Trophoblast cell (in vitro differentiated cells and primary cell): ENCODE data around the gene SLC6A12.

ENCODE experiments used
- DNase-seq, 2 donors: peaks; one replicate each; pipeline ENCODE4 v3.0.0-alpha.2; 2016
- H2AFZ ChIP-seq: 2 replicates; pipeline ENCODE4 v1.6.1; 2013; ENCODE audit warnings: low read length, moderate library complexity, mild to moderate bottlenecking; ENCODE audit not compliant: insufficient read depth, poor library complexity
- H2AK5ac ChIP-seq: 2 replicates; pipeline ENCODE4 v1.6.1; 2013; ENCODE audit warnings: mild to moderate bottlenecking, low read length
- H2BK120ac ChIP-seq: 2 replicates; pipeline ENCODE4 v1.6.1; 2013; ENCODE audit warnings: low read length, mild to moderate bottlenecking, moderate library complexity; ENCODE audit not compliant: insufficient read depth, poor library complexity
- H2BK12ac ChIP-seq: 2 replicates; pipeline ENCODE4 v1.6.1; 2013; ENCODE audit warnings: mild to moderate bottlenecking, low read length, moderate library complexity
- H2BK5ac ChIP-seq: 2 replicates; pipeline ENCODE4 v1.6.1; 2013; ENCODE audit warnings: low read length, low read depth, moderate library complexity, mild to moderate bottlenecking; ENCODE audit not compliant: poor library complexity
- H3K14ac ChIP-seq: 2 replicates; pipeline ENCODE4 v1.6.1; 2013; ENCODE audit warnings: mild to moderate bottlenecking, low read length
- H3K18ac ChIP-seq: 2 replicates; pipeline ENCODE4 v1.6.1; 2013; ENCODE audit warnings: mild to moderate bottlenecking, low read length
- H3K23ac ChIP-seq: 2 replicates; pipeline ENCODE4 v1.6.1; 2013; ENCODE audit warnings: low read length
- H3K27ac ChIP-seq: 2 replicates; pipeline ENCODE4 v1.5.1; 2013; ENCODE audit warnings: low read depth, mild to moderate bottlenecking, inconsistent platforms, low read length, moderate library complexity
- H3K27me3 ChIP-seq: 2 replicates; pipeline ENCODE4 v1.6.1; 2013; ENCODE audit warnings: inconsistent platforms, mild to moderate bottlenecking, low read length, moderate library complexity; ENCODE audit not compliant: insufficient read depth
- H3K36me3 ChIP-seq, 2 experiments: 1 replicate in 1 of 2; 2 replicates in 1 of 2; pipeline ENCODE4 v1.6.1; 2013; ENCODE audit warnings: low read length in 2 of 2, mild to moderate bottlenecking in 2 of 2, moderate library complexity in 1 of 2; ENCODE audit not compliant: insufficient read depth in 2 of 2, control insufficient read depth in 1 of 2
- H3K4ac ChIP-seq: 2 replicates; pipeline ENCODE4 v1.6.1; 2013; ENCODE audit warnings: low read depth, mild to moderate bottlenecking, low read length, moderate library complexity
- H3K4me1 ChIP-seq, 2 experiments: 1 replicate in 1 of 2; 2 replicates in 1 of 2; pipeline ENCODE4 v1.6.1; 2013; ENCODE audit warnings: low read length in 2 of 2, mild to moderate bottlenecking in 2 of 2, moderate library complexity in 1 of 2; ENCODE audit not compliant: insufficient read depth in 2 of 2, control insufficient read depth in 1 of 2
- H3K4me2 ChIP-seq: 2 replicates; pipeline ENCODE4 v1.6.1; 2013; ENCODE audit warnings: inconsistent platforms, mild to moderate bottlenecking, low read length, moderate library complexity
- H3K4me3 ChIP-seq: 2 replicates; pipeline ENCODE4 v1.5.1; 2013; ENCODE audit warnings: mild to moderate bottlenecking, low read depth, low read length, inconsistent platforms
- H3K79me1 ChIP-seq: one replicate; pipeline ENCODE4 v1.6.1; 2013; ENCODE audit warnings: low read length
- H3K79me2 ChIP-seq: 2 replicates; pipeline ENCODE4 v1.6.1; 2013; ENCODE audit warnings: low read length, mild to moderate bottlenecking; ENCODE audit not compliant: control insufficient read depth, insufficient read depth, poor library complexity
- H3K9ac ChIP-seq: 2 replicates; pipeline ENCODE4 v1.6.1; 2013; ENCODE audit warnings: mild to moderate bottlenecking, low read length
- H3K9me3 ChIP-seq: 2 replicates; pipeline ENCODE4 v1.6.1; 2013; ENCODE audit warnings: low read depth, mild to moderate bottlenecking, control low read depth, inconsistent platforms, low read length; ENCODE audit not compliant: insufficient read depth
- H4K12ac ChIP-seq: 2 replicates; pipeline ENCODE4 v1.6.1; 2013; ENCODE audit warnings: low read depth, mild to moderate bottlenecking, low read length, moderate library complexity
- H4K8ac ChIP-seq: 2 replicates; pipeline ENCODE4 v1.6.1; 2013; ENCODE audit warnings: low read depth, mild to moderate bottlenecking, low read length, moderate library complexity
- H4K91ac ChIP-seq: one replicate; pipeline ENCODE4 v1.6.1; 2013; ENCODE audit warnings: low read depth, mild to moderate bottlenecking, low read length, moderate library complexity
- WGBS: extraction: QIAGEN DNeasy Blood & Tissue Kit; methylation state at CpG from one replicate; pipeline ENCODE4 v1.1.7; 2013; ENCODE audit warnings: missing lambda C conversion rate; ENCODE audit not compliant: insufficient read length, insufficient coverage; ENCODE audit errors: extremely low coverage; 5-methylcytosine and 5-hydroxymethylcytosine counted together

The SLC6A12 gene

GRCh38 chr12:169528-170370 is 44.2 kb downstream of the SLC6A12 start:
- Histone ChIP-seq H3K36me3 (no peaks in the 10 kb centered on the region), H2AK5ac (no peak overlapping the region), H3K23ac (no peak overlapping the region), H3K18ac (no peak overlapping the region), H2BK12ac (no peak overlapping the region), H3K4ac (no peak overlapping the region), H2BK120ac (no peak overlapping the region), H4K91ac (no peak overlapping the region), H3K9ac (no peak overlapping the region), H3K27ac (no peak overlapping the region), H4K12ac (no peak overlapping the region), H2AFZ (no peak overlapping the region), H3K14ac (no peak overlapping the region), H3K4me3 (no peak overlapping the region), H3K4me1 (peaks cover 6 to 13% of the 10 kb centered on the region in 2 experiments), H3K79me1 (no peaks in the 10 kb centered on the region), H3K79me2 (no peaks in the 10 kb centered on the region), H3K4me2 (no peak overlapping the region), H2BK5ac (no peak overlapping the region), H4K8ac (no peak overlapping the region), H3K9me3 (no peaks in the 10 kb centered on the region), H3K27me3 (no peaks in the 10 kb centered on the region)
- no CpG with 5 or more reads among the region's 17 CpGs for WGBS
- DNase-seq, result no peak

GRCh38 chr12:168763-169525 is 45.0 kb downstream of the SLC6A12 start:
- no peak overlapping the region for H3K4ac ChIP-seq
- no peak overlapping the region for H2BK5ac ChIP-seq
- H4K12ac ChIP-seq, result no peak overlapping the region
- H3K36me3 ChIP-seq, result no peaks in the 10 kb centered on the region
- no peak overlapping the region for H2BK120ac ChIP-seq
- no peak overlapping the region for H4K8ac ChIP-seq
- no peaks in the 10 kb centered on the region for H3K9me3 ChIP-seq
- H3K23ac ChIP-seq, result no peak overlapping the region
- no peak overlapping the region for H3K27ac ChIP-seq
- H4K91ac ChIP-seq, result no peak overlapping the region
- H3K79me2 ChIP-seq, result no peaks in the 10 kb centered on the region
- no peak for DNase-seq
- no CpG with 5 or more reads among the region's 22 CpGs for WGBS
- H3K4me2 ChIP-seq, result no peak overlapping the region
- H3K18ac ChIP-seq, result no peak overlapping the region
- H3K79me1 ChIP-seq, result no peaks in the 10 kb centered on the region
- H2AK5ac ChIP-seq, result no peak overlapping the region
- H3K4me1 ChIP-seq, result peaks cover 6 to 13% of the 10 kb centered on the region in 2 experiments
- no peak overlapping the region for H2AFZ ChIP-seq
- H2BK12ac ChIP-seq, result no peak overlapping the region
- no peaks in the 10 kb centered on the region for H3K27me3 ChIP-seq
- H3K9ac ChIP-seq, result no peak overlapping the region
- H3K14ac ChIP-seq, result no peak overlapping the region
- H3K4me3 ChIP-seq, result no peak overlapping the region

- no peak overlapping the region for H4K91ac ChIP-seq
Measured at GRCh38 chr12:167959-168600, 45.9 kb downstream of the SLC6A12 start.

GRCh38 chr12:166425-167075 is 47.4 kb downstream of the SLC6A12 start:
- WGBS, result no CpG with 5 or more reads among the region's 11 CpGs
- H3K18ac ChIP-seq, result no peak overlapping the region

More at GRCh38 chr12:167959-168600, 45.9 kb downstream of the SLC6A12 start:
- no peak overlapping the region for H3K23ac ChIP-seq
- H4K12ac ChIP-seq, result no peak overlapping the region
- H3K14ac ChIP-seq, result no peak overlapping the region
- no peak overlapping the region for H3K4ac ChIP-seq
- H3K4me1 ChIP-seq, result peaks cover 6 to 13% of the 10 kb centered on the region in 2 experiments
- no peak overlapping the region for H3K9ac ChIP-seq
- H2BK5ac ChIP-seq, result no peak overlapping the region
- no peak overlapping the region for H4K8ac ChIP-seq
- H3K36me3 ChIP-seq, result no peaks in the 10 kb centered on the region
- no peaks in the 10 kb centered on the region for H3K79me2 ChIP-seq
- no peak overlapping the region for H3K18ac ChIP-seq
- no peak overlapping the region for H2AFZ ChIP-seq
- H3K27me3 ChIP-seq, result no peaks in the 10 kb centered on the region
- no peak for DNase-seq
- H3K27ac ChIP-seq, result no peak overlapping the region
- H3K4me2 ChIP-seq, result no peak overlapping the region
- no peak overlapping the region for H2BK12ac ChIP-seq
- WGBS, result no CpG with 5 or more reads among the region's 12 CpGs
- H2AK5ac ChIP-seq, result no peak overlapping the region
- no peak overlapping the region for H2BK120ac ChIP-seq
- no peaks in the 10 kb centered on the region for H3K9me3 ChIP-seq
- H3K79me1 ChIP-seq, result no peaks in the 10 kb centered on the region
- H3K4me3 ChIP-seq, result no peak overlapping the region

More at GRCh38 chr12:166425-167075, 47.4 kb downstream of the SLC6A12 start:
- Histone ChIP-seq H3K27ac (no peak overlapping the region), H3K14ac (no peak overlapping the region), H3K23ac (no peak overlapping the region), H2BK120ac (no peak overlapping the region), H3K4me3 (no peak overlapping the region), H4K12ac (no peak overlapping the region), H3K9ac (no peak overlapping the region), H4K91ac (no peak overlapping the region), H2BK12ac (no peak overlapping the region), H3K79me2 (no peaks in the 10 kb centered on the region), H3K36me3 (no peaks in the 10 kb centered on the region), H2BK5ac (no peak overlapping the region), H3K27me3 (no peaks in the 10 kb centered on the region), H3K4ac (no peak overlapping the region), H3K9me3 (no peaks in the 10 kb centered on the region), H4K8ac (no peak overlapping the region), H2AFZ (no peak overlapping the region), H3K79me1 (no peaks in the 10 kb centered on the region), H2AK5ac (no peak overlapping the region), H3K4me1 (peaks cover 6 to 13% of the 10 kb centered on the region in 2 experiments), H3K4me2 (no peak overlapping the region)
- no peak for DNase-seq
